Type B pancreatic cell (in vitro differentiated cells): ENCODE results near the gene KHK. TPM values are rescaled to one million over a fixed set of nuclear protein-coding genes. Genes with fewer than 3 reads are reported as not detected.
A peak's percentile ranks its signal among the peaks of the same experiment; 100 is the strongest.

Experiments
- DNase-seq: peaks from one replicate; pipeline ENCODE4 v3.0.0; 2021; ENCODE audit warnings: mixed read lengths; ENCODE audit not compliant: unreplicated experiment; ENCODE audit errors: extremely low spot score
- H3K27ac Mint-ChIP-seq: 2 replicates; pipeline ENCODE4 v1.8.0; 2021; ENCODE audit warnings: mild to moderate bottlenecking, mixed read lengths
- H3K27me3 Mint-ChIP-seq: 2 replicates; pipeline ENCODE4 v1.8.0; 2021; ENCODE audit warnings: mixed read lengths
- H3K36me3 Mint-ChIP-seq: 2 replicates; pipeline ENCODE4 v1.8.0; 2021; ENCODE audit warnings: mixed read lengths
- H3K4me1 Mint-ChIP-seq: one replicate; pipeline ENCODE4 v1.8.0; 2021; ENCODE audit warnings: mixed read lengths; ENCODE audit not compliant: unreplicated experiment
- H3K4me3 Mint-ChIP-seq: 2 replicates; pipeline ENCODE4 v1.8.0; 2021; ENCODE audit warnings: mild to moderate bottlenecking, mixed read lengths
- H3K9me3 Mint-ChIP-seq: 2 replicates; pipeline ENCODE4 v1.8.0; 2021; ENCODE audit warnings: mixed read lengths
- CTCF ChIP-seq: fragments of 200-600 bp; sonication (generic); conservative IDR thresholded peaks from 2 replicates; pipeline ENCODE4 v1.5.0; 2021; ENCODE audit warnings: antibody characterized with exemption, mild to moderate bottlenecking
- total RNA-seq: library from RNA; stranded (reverse); gene quantifications from 2 replicates; pipeline ENCODE4 v1.2.1, GENCODE V29; 2021; ENCODE audit warnings: low replicate concordance

The KHK gene
- total RNA-seq, 1 donor from 2014 or later, result 14.7 TPM

DNA sequence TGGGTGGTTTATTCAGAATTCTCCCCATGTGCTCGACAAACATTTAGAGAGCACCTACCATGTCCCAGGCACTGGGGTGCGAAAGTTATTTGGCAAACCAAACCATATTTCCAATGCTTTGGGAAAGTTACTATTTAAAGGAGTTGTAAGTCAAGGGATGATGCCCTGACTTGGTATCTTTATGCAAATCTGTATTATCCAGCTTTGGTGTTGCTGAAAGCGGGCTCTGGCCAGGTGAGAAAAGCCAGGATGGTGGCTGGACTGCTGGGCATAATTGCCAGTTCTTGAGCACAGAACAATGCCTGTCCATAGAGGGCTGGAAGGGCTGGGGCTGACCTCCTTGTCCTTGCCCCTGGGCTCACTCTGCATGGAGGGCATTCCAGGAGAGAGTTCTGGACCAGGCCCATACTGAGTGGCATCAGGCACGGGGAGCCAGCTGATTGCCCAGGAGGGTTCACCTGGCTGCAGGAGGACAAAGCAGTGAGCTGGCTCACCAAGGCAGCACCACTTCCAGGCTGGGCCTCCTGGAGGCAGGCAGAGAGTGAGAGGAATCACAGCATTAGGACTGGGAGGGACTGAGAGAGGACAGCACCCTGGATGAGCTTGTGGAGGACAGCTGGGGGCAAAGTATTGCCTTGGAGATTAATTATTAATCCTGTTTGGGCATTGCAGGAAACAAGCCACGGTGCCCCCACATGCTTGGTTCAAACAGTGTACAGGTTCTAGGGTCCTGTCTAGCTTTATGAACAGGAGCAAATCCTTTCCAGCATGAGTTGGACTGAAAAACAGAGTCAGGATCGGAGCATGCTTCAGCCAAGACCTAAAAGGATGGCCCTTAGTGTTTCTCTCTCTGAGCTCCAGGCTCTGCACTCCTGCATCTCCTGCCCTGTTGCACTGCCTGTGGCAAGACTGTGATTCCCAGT, 7.1 kb downstream of the KHK start:
- Mint-ChIP-seq H3K27me3 (no peaks in the 10 kb centered on the region), H3K4me3 (no peak overlapping the region), H3K4me1 (peaks cover 17% of the 10 kb centered on the region), H3K9me3 (no peaks in the 10 kb centered on the region), H3K27ac (peak overlapping the region; percentile 48), H3K36me3 (no peaks in the 10 kb centered on the region)
- TF ChIP-seq CTCF, result no peak
- DNase-seq, result no peak

GRCh38 chr2:27094353-27094984, 7.9 kb downstream of the KHK start:
- no peak for TF ChIP-seq CTCF
- Mint-ChIP-seq H3K4me3 (no peak overlapping the region), H3K4me1 (peaks cover 17% of the 10 kb centered on the region), H3K9me3 (no peaks in the 10 kb centered on the region), H3K27me3 (no peaks in the 10 kb centered on the region), H3K36me3 (no peaks in the 10 kb centered on the region), H3K27ac (peak overlapping the region; percentile 48)
- DNase-seq, result no peak

- TF ChIP-seq CTCF, result no peak
- no peaks in the 10 kb centered on the region for H3K9me3 Mint-ChIP-seq
- no peaks in the 10 kb centered on the region for H3K36me3 Mint-ChIP-seq
- H3K27ac Mint-ChIP-seq, result peak overlapping the region; percentile 29
- H3K27me3 Mint-ChIP-seq, result no peaks in the 10 kb centered on the region
- peaks cover 17% of the 10 kb centered on the region for H3K4me1 Mint-ChIP-seq
- H3K4me3 Mint-ChIP-seq, result peak overlapping the region; percentile 83
- DNase-seq, result no peak
These were observed 8.8 kb downstream of the KHK start for GRCh38 chr2:27095427-27095744.

GRCh38 chr2:27095745-27096651, 9.4 kb downstream of the KHK start:
- Mint-ChIP-seq H3K4me3 (peak overlapping the region; percentile 83), H3K4me1 (peaks cover 17% of the 10 kb centered on the region), H3K27ac (peak overlapping the region; percentile 29), H3K9me3 (no peaks in the 10 kb centered on the region), H3K27me3 (no peaks in the 10 kb centered on the region), H3K36me3 (no peaks in the 10 kb centered on the region)
- TF ChIP-seq CTCF, result no peak
- DNase-seq, result no peak

DNA sequence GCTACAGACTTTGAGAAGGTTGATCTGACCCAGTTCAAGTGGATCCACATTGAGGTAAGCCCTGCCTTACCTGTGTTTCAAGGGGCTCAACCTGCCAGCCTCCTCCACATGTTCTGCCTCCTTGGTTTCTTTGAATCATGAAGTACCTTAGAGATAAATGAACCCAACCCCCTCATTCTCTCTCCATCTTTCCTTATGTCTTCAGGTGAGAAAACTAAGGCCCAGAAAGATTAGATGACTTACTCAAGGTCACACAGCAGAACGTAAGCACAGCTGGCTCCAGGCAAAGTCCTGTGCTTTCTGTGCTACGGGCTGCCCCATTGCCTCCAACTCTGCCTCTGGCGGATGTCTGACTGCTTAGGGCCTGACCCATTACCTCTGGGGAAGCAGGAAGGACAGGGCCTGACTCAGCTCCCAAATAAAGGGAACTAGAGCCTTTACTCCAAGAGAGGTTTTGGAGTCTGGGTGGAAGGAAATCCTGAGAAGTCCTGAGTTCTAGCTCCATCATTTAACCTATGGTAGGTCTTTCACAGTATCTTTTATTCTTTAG, 10.3 kb downstream of the KHK start:
- peaks cover 14% of the 10 kb centered on the region for H3K4me1 Mint-ChIP-seq
- TF ChIP-seq CTCF, result no peak
- no peak overlapping the region for H3K4me3 Mint-ChIP-seq

More for the DNA sequence above, 10.3 kb downstream of the KHK start:
- Mint-ChIP-seq H3K27ac (no peak overlapping the region), H3K27me3 (peaks cover under 1% of the 10 kb centered on the region), H3K9me3 (no peaks in the 10 kb centered on the region), H3K36me3 (no peaks in the 10 kb centered on the region)
- DNase-seq, result no peak
